HCT116 (cell line): ENCODE measurements around the gene KHDC1L. TPM values are rescaled to one million over a fixed set of nuclear protein-coding genes. Genes with fewer than 3 reads are reported as not detected.

Experiments
- ATAC-seq: fragments of 200-7000 bp; cut with Tn5 transposase; 2 replicates; pipeline ENCODE4 v1.9.1; 2020; ENCODE audit warnings: mild to moderate bottlenecking, moderate library complexity
- BruUV-seq: library from RNA; stranded (reverse); fragments of 400-500 nt; replicated peaks from 2 replicates; lab custom pipeline; 2021; lab: Mats Ljungman, UMichigan
- CTCF ChIA-PET: fragments of 300-600 bp; sonication (Branson Sonifier 250); formaldehyde crosslinking; loops from one replicate; lab custom pipeline; 2021; ENCODE audit warnings: antibody characterized with exemption; lab: Charles Lee
- POLR2A ChIA-PET: fragments of 300-600, 350-600 bp; sonication (Branson Sonifier 250); formaldehyde crosslinking; loops from one replicate; lab custom pipeline; 2021; ENCODE audit warnings: antibody characterized with exemption; lab: Charles Lee
- RAD21 ChIA-PET, 2 experiments: fragments of 300-600 bp; sonication (Branson Sonifier 250); formaldehyde crosslinking; loops; one replicate each; lab custom pipeline; 2023; ENCODE audit warnings: low total read pairs in 2 of 2; ENCODE audit not compliant: uncharacterized antibody in 2 of 2, unreplicated experiment in 2 of 2, low non-redundant PET in 1 of 2; lab: Charles Lee
- DNase-seq: peaks from one replicate; pipeline ENCODE4 v3.0.0-alpha.2; 2010; ENCODE audit warnings: low read depth, low spot score
- H2AFZ ChIP-seq: fragments of 200-600 bp; shearing (Covaris generic), sonication (generic); 2 replicates; pipeline ENCODE4 v1.6.1; 2017; ENCODE audit warnings: low read depth, mixed run types, mixed read lengths, antibody characterized with exemption, low read length; ENCODE audit not compliant: poor library complexity, severe bottlenecking
- H3K27ac ChIP-seq: 2 replicates; pipeline ENCODE4 v1.5.1; 2012; ENCODE audit warnings: low read depth, low read length
- H3K27me3 ChIP-seq: fragments of 200-600 bp; sonication (generic); 2 replicates; pipeline ENCODE4 v1.6.1; 2016; ENCODE audit warnings: mixed run types, low read length, mixed read lengths; ENCODE audit not compliant: insufficient read depth
- H3K36me3 ChIP-seq, 2 experiments: fragments of 200-500 bp in 1 of 2; fragments of 200-600 bp in 1 of 2; sonication (Bioruptor generic) in 1 of 2; sonication (generic) in 1 of 2; 2 replicates each; pipeline versions ENCODE4 v1.5.1 to v1.6.1; 2014 to 2016; ENCODE audit warnings: low read length in 2 of 2, inconsistent platforms in 1 of 2, mixed read lengths in 1 of 2, mixed run types in 1 of 2; ENCODE audit not compliant: insufficient read depth in 2 of 2, control insufficient read depth in 1 of 2
- H3K4me1 ChIP-seq, 2 experiments: fragments of 200-600 bp in 1 of 2; sonication (generic) in 1 of 2; 2 replicates each; pipeline versions ENCODE4 v1.5.1 to v1.6.1; 2012 to 2017; ENCODE audit warnings: low read length in 2 of 2, inconsistent platforms in 1 of 2, mild to moderate bottlenecking in 1 of 2, mixed read lengths in 1 of 2, mixed run types in 1 of 2, moderate library complexity in 1 of 2; ENCODE audit not compliant: insufficient read depth in 2 of 2, control insufficient read depth in 1 of 2
- H3K4me2 ChIP-seq: fragments of 200-600 bp; sonication (generic); 2 replicates; pipeline ENCODE4 v1.6.1; 2017; ENCODE audit warnings: mixed run types, low read length, mixed read lengths
- H3K4me3 ChIP-seq, 2 experiments: fragments of 200-600 bp in 1 of 2; sonication (generic) in 1 of 2; replicated peaks in 1 of 2; 2 replicates each; pipeline ENCODE4 v1.5.1; 2011 to 2016; ENCODE audit warnings: low read length in 2 of 2, control low read depth in 1 of 2, low read depth in 1 of 2, mild to moderate bottlenecking in 1 of 2, mixed read lengths in 1 of 2, mixed run types in 1 of 2
- H3K79me2 ChIP-seq: fragments of 200-600 bp; sonication (generic); 2 replicates; pipeline ENCODE4 v1.6.1; 2017; ENCODE audit warnings: mild to moderate bottlenecking, mixed run types, low read length, moderate library complexity, mixed read lengths; ENCODE audit not compliant: insufficient read depth
- H3K9ac ChIP-seq: fragments of 200-600 bp; sonication (generic); 2 replicates; pipeline ENCODE4 v1.6.1; 2016; ENCODE audit warnings: low read length, mixed read lengths
- H3K9me2 ChIP-seq: fragments of 200-600 bp; sonication (generic), shearing (Covaris generic); 2 replicates; pipeline ENCODE4 v1.6.1; 2017; ENCODE audit warnings: mixed run types, mild to moderate bottlenecking, moderate library complexity; ENCODE audit not compliant: insufficient read depth
- H3K9me3 ChIP-seq, 2 experiments: fragments of 200-500 bp in 1 of 2; fragments of 200-600 bp in 1 of 2; sonication (Bioruptor generic) in 1 of 2; sonication (generic) in 1 of 2; 2 replicates each; pipeline ENCODE4 v1.6.1; 2014 to 2017; ENCODE audit warnings: low read length in 2 of 2, mixed read lengths in 2 of 2, inconsistent platforms in 1 of 2, low read depth in 1 of 2, mild to moderate bottlenecking in 1 of 2, mixed run types in 1 of 2, moderate library complexity in 1 of 2; ENCODE audit not compliant: control insufficient read depth in 1 of 2, insufficient read depth in 1 of 2
- H4K20me1 ChIP-seq: fragments of 200-600 bp; sonication (generic), shearing (Covaris generic); 2 replicates; pipeline ENCODE4 v1.6.1; 2017; ENCODE audit warnings: mixed run types, mild to moderate bottlenecking, moderate library complexity; ENCODE audit not compliant: insufficient read depth
- ATF3 ChIP-seq: IDR thresholded peaks from 2 replicates; pipeline ENCODE4 v1.6.1; 2012
- CBX3 ChIP-seq: IDR thresholded peaks from 2 replicates; pipeline ENCODE4 v1.6.1; 2012; ENCODE audit warnings: low read depth
- CEBPB ChIP-seq: IDR thresholded peaks from 2 replicates; pipeline ENCODE4 v1.6.1; 2012; ENCODE audit warnings: low read depth
- EGR1 ChIP-seq: IDR thresholded peaks from 2 replicates; pipeline ENCODE4 v1.6.1; 2012; ENCODE audit warnings: low read depth
- ELF1 ChIP-seq: IDR thresholded peaks from 2 replicates; pipeline ENCODE4 v1.6.1; 2012; ENCODE audit warnings: low read depth, borderline replicate concordance
- EZH2 ChIP-seq: fragments of 200-600 bp; sonication (generic); IDR thresholded peaks from 2 replicates; pipeline ENCODE4 v1.6.1; 2017; ENCODE audit warnings: antibody characterized with exemption, mixed run types
- EZH2phosphoT487 ChIP-seq: fragments of 200-600 bp; IDR thresholded peaks from 2 replicates; pipeline ENCODE4 v1.6.1; 2018; ENCODE audit warnings: antibody characterized with exemption, borderline replicate concordance
- FOSL1 ChIP-seq: IDR thresholded peaks from 2 replicates; pipeline ENCODE4 v1.6.1; 2012; ENCODE audit warnings: low read depth
- JUND ChIP-seq: IDR thresholded peaks from 2 replicates; pipeline ENCODE4 v1.6.1; 2012
- MAX ChIP-seq: IDR thresholded peaks from 2 replicates; pipeline ENCODE4 v1.6.1; 2012
- POLR2A ChIP-seq: IDR thresholded peaks from 2 replicates; pipeline ENCODE4 v1.7.0; 2011; ENCODE audit warnings: borderline replicate concordance; ENCODE audit not compliant: insufficient read depth, insufficient read length; ENCODE audit errors: extremely low read depth
- POLR2AphosphoS5 ChIP-seq: IDR thresholded peaks from 2 replicates; pipeline ENCODE4 v1.6.1; 2011; ENCODE audit warnings: mild to moderate bottlenecking, low read depth, low read length, moderate library complexity
- RAD21 ChIP-seq: IDR thresholded peaks from 2 replicates; pipeline ENCODE4 v1.6.1; 2012; ENCODE audit warnings: low read depth, mild to moderate bottlenecking
- REST ChIP-seq: IDR thresholded peaks from 2 replicates; pipeline ENCODE4 v1.6.1; 2012; ENCODE audit warnings: low read depth
- SP1 ChIP-seq: IDR thresholded peaks from 2 replicates; pipeline ENCODE4 v1.6.1; 2012; ENCODE audit warnings: low read depth
- TCF7L2 ChIP-seq: IDR thresholded peaks from 2 replicates; pipeline ENCODE4 v1.7.0; 2011; ENCODE audit warnings: borderline replicate concordance, inconsistent platforms; ENCODE audit not compliant: insufficient read depth, insufficient read length; ENCODE audit errors: extremely low read depth
- YY1 ChIP-seq: IDR thresholded peaks from 2 replicates; pipeline ENCODE4 v1.6.1; 2011; ENCODE audit warnings: low read length, low read depth, moderate library complexity, mild to moderate bottlenecking; ENCODE audit not compliant: insufficient replicate concordance; ENCODE audit errors: extremely low read depth
- ZFX ChIP-seq: fragments of 450-650 bp; IDR thresholded peaks from 2 replicates; pipeline ENCODE4 v1.6.1; 2017
- ZNF274 ChIP-seq: fragments of 200-500 bp; sonication (Bioruptor generic); IDR thresholded peaks from 2 replicates; pipeline ENCODE4 v1.6.1; 2014; ENCODE audit warnings: mild to moderate bottlenecking, low read depth, low read length, inconsistent platforms
- intact Hi-C: fragments of 100-400 bp; cut with micrococcal nuclease; formaldehyde crosslinking; loops from 2 replicates; pipeline ENCODE4 v1.10.0; 2022
- total RNA-seq: library from RNA; stranded (reverse); gene quantifications from one replicate; pipeline ENCODE4 v1.2.1, GENCODE V29; 2021; ENCODE audit not compliant: unreplicated experiment

The KHDC1L gene
- total RNA-seq, 1 experiment from 2014 or later: 5.4 TPM

- TF ChIP-seq TCF7L2 (no peak), EZH2 (no peak), POLR2AphosphoS5 (no peak), ELF1 (no peak), ATF3 (no peak), RAD21 (no peak), FOSL1 (no peak), YY1 (no peak), EGR1 (no peak), SP1 (no peak)
Measured at GRCh38 chr6:73231986-73232391, 6.7 kb upstream of the KHDC1L start (continued).

- no peaks in the 10 kb centered on the region for H3K9me2 ChIP-seq
- no peaks in the 10 kb centered on the region for H3K79me2 ChIP-seq
- no peak overlapping the region for H2AFZ ChIP-seq
- H3K36me3 ChIP-seq: no peaks in the 10 kb centered on the region
- peaks cover 13 to 20% of the 10 kb centered on the region in 2 experiments for H3K4me1 ChIP-seq
- H3K27me3 ChIP-seq: no peaks in the 10 kb centered on the region
- no peak for DNase-seq
- BruUV-seq: no TSS peak
- TF ChIP-seq YY1: no peak
- no peak for TF ChIP-seq EZH2phosphoT487
- TF ChIP-seq CEBPB: no peak
- no peak for TF ChIP-seq ELF1
- TF ChIP-seq TCF7L2: no peak
- no peak for TF ChIP-seq CBX3
- TF ChIP-seq EGR1: no peak
- no peak for TF ChIP-seq ZFX
- no peak for TF ChIP-seq REST
- TF ChIP-seq MAX: no peak
- no peak for TF ChIP-seq ZNF274
- TF ChIP-seq POLR2A: no peak
- TF ChIP-seq POLR2AphosphoS5: no peak
- no peak for TF ChIP-seq EZH2
- no peak for TF ChIP-seq FOSL1
- TF ChIP-seq JUND: no peak
- TF ChIP-seq, all 23 proteins: peak for 0
- Histone ChIP-seq H3K27ac (no peak overlapping the region), H4K20me1 (no peaks in the 10 kb centered on the region), H3K4me2 (no peak overlapping the region), H3K4me3 (no peak overlapping the region), H3K9me3 (no peaks in the 10 kb centered on the region), H3K9ac (no peak overlapping the region)
- intact Hi-C loops: no loop called here
- POLR2A ChIA-PET: no interaction called here
- no peak for ATAC-seq
- CTCF ChIA-PET: no interaction called here
- RAD21 ChIA-PET: no interaction called here
Measured at GRCh38 chr6:73227606-73228255, 2.4 kb upstream of the KHDC1L start.
